ENCODE measurements around the gene TRH.
"Not testable (repeated sequence)": the region's sequence is repeated elsewhere in the genome, so short reads cannot be mapped to it uniquely, and the experiment has no call there.

Gene TRH

GRCh38 chr3:129965937-129966336 is 8.6 kb upstream of the TRH start:
- DNase-seq (ENCODE audit: low read depth) = no peak

- no peak for DNase-seq (ENCODE audit: low read depth)
Measured at GRCh38 chr3:129966876-129967275, 7.6 kb upstream of the TRH start.

GRCh38 chr3:129967761-129968160 is 6.8 kb upstream of the TRH start:
- DNase-seq (ENCODE audit: low read depth) = no peak

GRCh38 chr3:129971351-129972052 is 3.0 kb upstream of the TRH start:
- DNase-seq (ENCODE audit: low read depth) = no peak

GRCh38 chr3:129972301-129972700 is 2.2 kb upstream of the TRH start:
- DNase-seq (ENCODE audit: low read depth) = no peak

GRCh38 chr3:129973853-129974563 is 512 bp upstream of the TRH start:
- no peak for DNase-seq (ENCODE audit: low read depth)

GRCh38 chr3:129974833-129975704 is 549 bp downstream of the TRH start:
- no peak for DNase-seq (ENCODE audit: low read depth)

- no peak for DNase-seq (ENCODE audit: low read depth)
Measured at GRCh38 chr3:129975705-129976048, 1.2 kb downstream of the TRH start.

GRCh38 chr3:129976286-129976685 is 1.8 kb downstream of the TRH start:
- DNase-seq (ENCODE audit: low read depth) = no peak

GRCh38 chr3:129978123-129978522 is 3.6 kb downstream of the TRH start:
- DNase-seq (ENCODE audit: low read depth) = no peak

- DNase-seq (ENCODE audit: low read depth) = no peak
Measured at GRCh38 chr3:129979905-129980304, 5.4 kb downstream of the TRH start.

- no peak for DNase-seq (ENCODE audit: low read depth)
Measured at GRCh38 chr3:129983561-129983960, 9.0 kb downstream of the TRH start.

GRCh38 chr3:129984125-129984524 is 9.6 kb downstream of the TRH start:
- DNase-seq (ENCODE audit: low read depth) = no peak

GRCh38 chr3:129985113-129985512 is 10.6 kb downstream of the TRH start:
- DNase-seq (ENCODE audit: low read depth) = no peak

GRCh38 chr3:129988429-129988828 is 13.9 kb downstream of the TRH start:
- DNase-seq (ENCODE audit: low read depth) = no peak

- no peak for DNase-seq (ENCODE audit: low read depth)
Measured at GRCh38 chr3:129989414-129989813, 14.9 kb downstream of the TRH start.

GRCh38 chr3:129992781-129993180 is 18.3 kb downstream of the TRH start:
- no peak for DNase-seq (ENCODE audit: low read depth)

GRCh38 chr3:129994883-129995559 is 20.5 kb downstream of the TRH start:
- no peak for DNase-seq (ENCODE audit: low read depth)

GRCh38 chr3:129996073-129996472 is 21.6 kb downstream of the TRH start:
- no peak for DNase-seq (ENCODE audit: low read depth)

GRCh38 chr3:129999176-129999575 is 24.7 kb downstream of the TRH start:
- DNase-seq (ENCODE audit: low read depth) = not testable (repeated sequence)

- DNase-seq (ENCODE audit: low read depth) = peak; percentile 50
Measured at GRCh38 chr3:130002666-130003598, 28.4 kb downstream of the TRH start.

All from stimulated activated CD8-positive, alpha-beta memory T cell treated with anti-CD3 and anti-CD28 coated beads, Interleukin-4, amount 100 ng/mL, for 24 hours (primary cell).